Inflammatory macrophage treated with lipopolysaccharide for 1 hour (primary cell): ENCODE results near the gene SMCO3.
"Not testable (repeated sequence)": the region's sequence is repeated elsewhere in the genome, so short reads cannot be mapped to it uniquely, and the experiment has no call there.

Source experiments
- DNase-seq, 2 donors: peaks; one replicate each; pipeline ENCODE4 v3.0.0-alpha.2; 2020 to 2022

Gene SMCO3

DNA sequence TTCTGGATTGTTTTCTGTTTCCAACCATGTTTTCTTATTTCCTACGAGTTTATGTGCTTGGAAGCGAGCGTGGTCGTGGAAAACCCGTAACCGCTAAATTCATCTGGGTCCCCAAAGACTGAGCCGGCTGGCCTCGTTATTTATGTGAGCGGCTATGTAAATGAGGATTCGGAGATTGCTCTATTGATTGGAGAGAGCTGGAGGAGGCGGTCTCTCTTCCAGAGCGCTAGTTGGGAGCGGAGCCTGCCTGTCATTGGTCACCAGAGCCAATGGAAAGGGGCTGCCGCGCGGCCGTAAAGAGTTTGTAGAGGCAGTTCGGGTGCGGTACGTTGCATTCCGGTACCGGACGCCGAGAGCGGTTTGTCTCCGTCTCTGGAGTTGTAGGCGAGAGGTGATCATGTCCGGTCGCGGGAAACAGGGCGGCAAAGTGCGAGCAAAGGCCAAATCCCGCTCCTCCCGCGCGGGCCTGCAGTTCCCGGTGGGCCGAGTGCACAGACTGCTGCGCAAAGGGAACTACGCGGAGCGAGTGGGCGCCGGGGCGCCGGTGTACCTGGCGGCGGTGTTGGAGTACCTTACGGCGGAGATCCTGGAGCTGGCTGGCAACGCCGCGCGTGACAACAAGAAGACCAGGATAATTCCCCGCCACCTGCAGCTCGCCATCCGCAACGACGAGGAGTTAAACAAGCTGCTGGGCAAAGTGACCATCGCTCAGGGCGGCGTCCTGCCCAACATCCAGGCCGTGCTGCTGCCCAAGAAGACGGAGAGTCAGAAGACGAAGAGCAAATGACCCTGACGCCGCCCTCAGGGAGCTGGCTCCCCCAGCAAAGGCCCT lies 39.7 kb downstream of the SMCO3 start:
- peak; percentile 96 to 97 for DNase-seq

DNA sequence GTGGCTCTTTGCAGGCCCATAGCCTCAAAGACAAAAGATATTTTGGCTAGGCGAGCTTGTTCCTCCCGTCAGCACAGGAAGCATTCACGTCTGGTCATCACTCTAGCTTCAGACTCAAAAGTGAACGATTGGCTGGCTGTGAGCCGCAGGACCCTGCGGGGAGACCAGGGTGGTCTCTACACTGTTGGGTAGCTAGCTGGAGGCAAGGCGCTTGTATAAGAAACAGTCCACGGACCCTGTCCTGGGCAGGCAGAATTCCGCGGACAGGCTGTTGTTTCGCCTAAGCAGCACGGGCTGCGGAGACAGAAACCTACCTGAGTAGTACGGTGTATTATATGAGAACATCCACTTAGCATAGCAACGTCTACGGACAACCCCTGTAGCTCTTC lies 40.3 kb downstream of the SMCO3 start:
- no peak for DNase-seq

DNA sequence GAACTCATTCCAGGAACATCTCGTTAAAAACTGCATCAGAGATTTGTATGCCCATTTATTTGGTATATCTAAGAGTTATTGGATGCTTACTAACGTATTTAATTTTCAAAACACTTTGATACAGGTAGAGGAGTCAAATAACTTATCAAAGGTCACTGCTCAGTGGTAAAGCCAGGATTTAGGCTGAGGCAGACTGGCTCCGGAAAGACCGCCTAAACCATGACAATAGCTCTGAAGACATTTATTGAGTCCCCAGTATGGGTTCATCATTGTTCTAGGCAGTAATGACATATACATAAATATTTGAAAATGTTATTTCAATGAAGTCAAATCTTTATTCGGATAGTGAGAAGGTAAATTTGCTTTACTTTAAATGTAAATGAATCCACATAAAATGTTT lies 41.0 kb downstream of the SMCO3 start:
- DNase-seq, result no peak

- no peak for DNase-seq
Measured at GRCh38 chr12:14771651-14772137, 42.3 kb downstream of the SMCO3 start.

DNA sequence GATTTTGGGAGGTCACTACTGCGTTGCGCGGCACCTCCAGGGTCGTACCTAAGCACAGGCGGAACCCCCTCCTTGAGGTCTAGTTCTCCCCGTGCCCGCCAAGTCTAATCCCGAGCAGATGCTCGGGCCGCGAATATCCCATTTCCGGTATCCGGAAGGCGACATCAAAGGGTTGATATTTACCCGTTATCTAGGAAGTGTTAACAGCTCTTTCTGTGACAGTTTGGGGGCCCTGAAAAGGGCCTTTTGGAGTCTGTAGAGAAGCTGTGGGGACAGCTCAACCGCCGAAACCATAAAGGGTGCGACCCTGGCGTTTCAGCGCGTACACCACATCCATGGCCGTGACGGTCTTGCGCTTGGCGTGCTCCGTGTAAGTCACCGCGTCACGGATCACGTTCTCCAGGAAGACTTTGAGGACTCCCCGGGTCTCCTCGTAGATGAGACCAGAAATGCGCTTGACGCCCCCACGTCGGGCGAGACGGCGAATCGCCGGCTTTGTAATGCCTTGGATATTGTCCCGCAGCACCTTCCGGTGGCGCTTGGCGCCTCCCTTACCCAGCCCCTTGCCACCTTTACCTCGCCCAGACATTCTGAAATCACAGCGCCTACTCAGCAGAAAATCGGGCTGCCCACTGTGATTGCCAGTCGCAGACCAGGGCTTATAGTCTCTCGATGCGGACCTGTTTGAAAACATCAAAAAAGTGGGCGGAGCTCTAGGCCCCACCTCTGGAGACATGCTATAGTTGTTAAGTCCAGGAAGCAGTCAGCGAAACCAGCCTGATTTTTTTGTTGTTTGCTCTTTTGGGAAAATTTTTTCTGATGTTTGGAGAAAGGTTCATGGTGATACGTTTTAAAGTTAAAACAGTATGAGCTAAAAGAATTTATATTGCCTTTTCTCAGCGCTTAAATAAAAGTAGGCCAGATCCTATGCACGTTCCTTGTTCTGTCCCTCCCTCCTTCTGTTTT lies 43.2 kb downstream of the SMCO3 start:
- peak; percentile 91 to 99 for DNase-seq

- peak; percentile 63 to 77 for DNase-seq
Measured at GRCh38 chr12:14769969-14770495, 44.0 kb downstream of the SMCO3 start.

- no peak for DNase-seq
Measured at GRCh38 chr12:14769466-14769968, 44.5 kb downstream of the SMCO3 start.

GRCh38 chr12:14768823-14769405 lies 45.1 kb downstream of the SMCO3 start:
- DNase-seq, result no peak

GRCh38 chr12:14767617-14768016 lies 46.4 kb downstream of the SMCO3 start:
- no peak for DNase-seq

- no peak for DNase-seq
Measured at GRCh38 chr12:14766649-14767215, 47.2 kb downstream of the SMCO3 start.

- DNase-seq, result not testable (repeated sequence)
Measured at GRCh38 chr12:14766020-14766419, 48.0 kb downstream of the SMCO3 start.

DNA sequence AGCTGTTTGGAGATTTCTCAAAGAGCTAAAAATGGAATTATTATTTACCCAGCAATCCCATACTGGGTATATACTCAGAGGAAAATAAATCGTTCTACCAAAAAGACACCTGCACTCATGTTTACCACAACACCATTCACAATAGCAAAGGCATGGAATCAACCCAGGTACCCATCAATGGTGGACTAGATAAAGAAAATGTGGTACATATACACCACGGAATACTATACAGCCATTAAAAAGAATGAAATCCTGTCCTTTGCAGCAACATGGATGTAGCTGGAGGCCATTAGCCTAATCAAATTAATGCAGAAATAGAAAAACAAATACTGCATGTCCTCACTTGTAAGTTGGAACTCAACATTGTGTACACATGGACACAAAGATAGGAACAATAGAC lies 48.6 kb downstream of the SMCO3 start:
- DNase-seq, result no peak

DNA sequence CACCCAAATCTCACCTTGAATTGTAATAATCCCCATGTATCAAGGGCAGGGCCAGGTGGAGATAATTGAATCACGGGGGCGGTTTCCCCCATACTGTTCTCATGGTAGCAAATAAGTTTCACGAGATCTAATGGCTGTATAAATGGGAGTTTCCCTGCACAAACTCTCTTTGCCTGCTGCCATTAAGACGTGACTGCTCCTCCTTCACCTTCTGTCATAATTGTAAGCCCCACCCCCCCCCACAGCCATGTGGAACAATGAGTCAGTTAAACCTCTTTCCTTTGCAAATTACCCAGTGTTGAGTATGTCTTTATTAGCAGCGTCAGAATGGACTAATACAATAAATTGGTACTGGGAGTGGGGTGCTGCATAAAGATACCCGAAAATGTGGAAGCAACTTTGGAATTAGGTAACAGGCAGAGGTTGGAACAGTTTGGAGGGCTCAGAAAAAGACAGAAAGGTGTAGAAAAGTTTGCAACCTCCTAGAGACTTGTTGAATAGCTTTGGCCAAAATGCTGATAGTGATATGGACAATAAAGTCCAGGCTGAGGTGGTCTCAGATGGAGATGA lies 54.2 kb downstream of the SMCO3 start:
- DNase-seq, result not testable (repeated sequence)

GRCh38 chr12:14756334-14757143 lies 57.4 kb downstream of the SMCO3 start:
- no peak for DNase-seq
